Mesenchymal stem cell (in vitro differentiated cells and primary cell): ENCODE results near the gene RINL.

ENCODE experiments used
- DNase-seq: peaks from one replicate; pipeline ENCODE4 v3.0.0-alpha.2; 2013
- H2AFZ ChIP-seq: one replicate; pipeline ENCODE4 v1.6.1; 2013; ENCODE audit warnings: low read depth, mild to moderate bottlenecking, control low read depth, inconsistent platforms, low read length, moderate library complexity
- H2AK5ac ChIP-seq: 2 replicates; pipeline ENCODE4 v1.6.1; 2013; ENCODE audit warnings: low read length, moderate library complexity, mild to moderate bottlenecking, inconsistent platforms; ENCODE audit not compliant: severe bottlenecking
- H2BK120ac ChIP-seq: one replicate; pipeline ENCODE4 v1.6.1; 2013; ENCODE audit warnings: low read depth, mild to moderate bottlenecking, inconsistent platforms, low read length, moderate library complexity
- H2BK12ac ChIP-seq, 2 experiments: one replicate each; pipeline ENCODE4 v1.6.1; 2013; ENCODE audit warnings: inconsistent platforms in 2 of 2, low read length in 2 of 2, mild to moderate bottlenecking in 2 of 2, moderate library complexity in 2 of 2, control low read depth in 1 of 2
- H2BK15ac ChIP-seq: one replicate; pipeline ENCODE4 v1.6.1; 2013; ENCODE audit warnings: mild to moderate bottlenecking, low read depth, inconsistent platforms; ENCODE audit not compliant: poor library complexity, severe bottlenecking
- H2BK5ac ChIP-seq: 2 replicates; pipeline ENCODE4 v1.6.1; 2013; ENCODE audit warnings: low read depth, mild to moderate bottlenecking, low read length, control low read depth, inconsistent platforms; ENCODE audit not compliant: poor library complexity, severe bottlenecking
- H3K14ac ChIP-seq, 2 experiments: one replicate each; pipeline ENCODE4 v1.6.1; 2013; ENCODE audit warnings: inconsistent platforms in 2 of 2, low read length in 2 of 2, control low read depth in 1 of 2, mild to moderate bottlenecking in 1 of 2, moderate library complexity in 1 of 2
- H3K18ac ChIP-seq, 2 experiments: one replicate each; pipeline ENCODE4 v1.6.1; 2013; ENCODE audit warnings: inconsistent platforms in 2 of 2, low read length in 2 of 2, control low read depth in 1 of 2, low read depth in 1 of 2, mild to moderate bottlenecking in 1 of 2
- H3K23ac ChIP-seq, 2 experiments: one replicate each; pipeline ENCODE4 v1.6.1; 2013; ENCODE audit warnings: inconsistent platforms in 2 of 2, low read length in 2 of 2, mild to moderate bottlenecking in 2 of 2, moderate library complexity in 2 of 2, control low read depth in 1 of 2
- H3K27ac ChIP-seq: 2 replicates; pipeline ENCODE4 v1.5.1; 2013; ENCODE audit warnings: mild to moderate bottlenecking, moderate library complexity, low read length, control low read depth, inconsistent platforms; ENCODE audit not compliant: poor library complexity, severe bottlenecking
- H3K27me3 ChIP-seq, 2 experiments: 2 replicates each; pipeline versions ENCODE4 v1.6.1 to v1.7.0; 2013; ENCODE audit warnings: low read length in 2 of 2, mild to moderate bottlenecking in 2 of 2, moderate library complexity in 2 of 2, control low read depth in 1 of 2, inconsistent platforms in 1 of 2; ENCODE audit not compliant: control insufficient read depth in 1 of 2, insufficient read depth in 1 of 2
- H3K36me3 ChIP-seq, 2 experiments: 2 replicates each; pipeline versions ENCODE4 v1.6.1 to v1.7.0; 2013; ENCODE audit warnings: low read length in 2 of 2, control low read depth in 1 of 2, inconsistent platforms in 1 of 2, low read depth in 1 of 2, mild to moderate bottlenecking in 1 of 2; ENCODE audit not compliant: insufficient read depth in 2 of 2, control insufficient read depth in 1 of 2
- H3K4ac ChIP-seq, 2 experiments: one replicate each; pipeline ENCODE4 v1.6.1; 2013; ENCODE audit warnings: inconsistent platforms in 2 of 2, low read length in 2 of 2, mild to moderate bottlenecking in 2 of 2, moderate library complexity in 2 of 2, control low read depth in 1 of 2, low read depth in 1 of 2
- H3K4me1 ChIP-seq: 2 replicates; pipeline ENCODE4 v1.6.1; 2013; ENCODE audit warnings: low read depth, low read length, control low read depth; ENCODE audit not compliant: control insufficient read depth, insufficient read depth
- H3K4me2 ChIP-seq: 2 replicates; pipeline ENCODE4 v1.6.1; 2013; ENCODE audit warnings: low read length, mild to moderate bottlenecking, inconsistent platforms; ENCODE audit not compliant: poor library complexity, severe bottlenecking
- H3K4me3 ChIP-seq, 2 experiments: 2 replicates each; pipeline versions ENCODE4 v1.5.1 to v1.7.0; 2013; ENCODE audit warnings: low read length in 2 of 2, mild to moderate bottlenecking in 2 of 2, control low read depth in 1 of 2, low read depth in 1 of 2; ENCODE audit not compliant: insufficient read depth in 1 of 2
- H3K79me1 ChIP-seq: replicated peaks from 2 replicates; pipeline ENCODE4 v1.6.1; 2013; ENCODE audit warnings: mild to moderate bottlenecking, control low read depth, low read length, inconsistent platforms; ENCODE audit not compliant: poor library complexity, severe bottlenecking
- H3K9ac ChIP-seq: 2 replicates; pipeline ENCODE4 v1.7.0; 2013; ENCODE audit warnings: mild to moderate bottlenecking, low read length, moderate library complexity
- H3K9me3 ChIP-seq: 2 replicates; pipeline ENCODE4 v1.7.0; 2013; ENCODE audit warnings: mild to moderate bottlenecking, low read length; ENCODE audit not compliant: control insufficient read depth
- H4K8ac ChIP-seq: one replicate; pipeline ENCODE4 v1.6.1; 2013; ENCODE audit warnings: inconsistent platforms, mild to moderate bottlenecking, low read length, moderate library complexity
- H4K91ac ChIP-seq: one replicate; pipeline ENCODE4 v1.6.1; 2013; ENCODE audit warnings: mild to moderate bottlenecking, low read length, inconsistent platforms
- WGBS: methylation state at CpG from one replicate; pipeline ENCODE4 v1.1.7; 2013; ENCODE audit warnings: mixed read lengths; 5-methylcytosine and 5-hydroxymethylcytosine counted together

Gene RINL

DNA sequence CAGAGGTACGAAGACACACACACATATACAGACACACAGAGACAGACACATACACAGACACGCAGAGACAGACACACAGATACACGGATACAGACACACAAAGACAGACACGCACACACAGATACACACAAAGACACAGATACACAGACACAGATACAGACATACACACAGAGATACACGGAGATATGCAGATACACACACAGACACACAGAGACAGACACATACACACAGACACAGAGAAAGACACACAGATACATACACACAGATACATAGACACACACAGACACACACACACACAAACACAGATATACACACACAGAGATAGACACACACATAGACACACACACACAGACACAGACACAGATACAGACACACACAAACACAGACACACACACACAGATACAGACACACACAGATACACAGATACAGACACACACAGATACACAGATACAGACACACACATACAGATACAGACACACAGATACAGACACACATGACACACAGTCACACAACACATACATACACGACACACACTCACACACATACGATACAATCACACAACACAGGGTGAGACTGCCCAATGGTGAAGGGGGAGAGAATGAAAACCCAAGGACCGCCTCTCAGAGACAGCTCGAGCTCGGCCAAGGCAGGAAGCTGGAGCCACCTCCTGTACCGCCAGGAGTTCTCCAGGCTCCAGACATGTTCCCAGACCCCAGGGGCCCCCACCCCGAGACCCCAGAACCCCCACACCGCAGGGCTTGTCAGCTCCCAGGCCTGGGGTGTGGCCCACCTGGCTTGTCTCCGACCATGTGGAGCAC is 42.7 kb upstream of the RINL start:
- Histone ChIP-seq H3K79me1 (no peaks in the 10 kb centered on the region), H2BK12ac (no peak overlapping the region), H3K23ac (no peak overlapping the region), H2AK5ac (no peak overlapping the region), H3K18ac (no peak overlapping the region), H3K27ac (no peak overlapping the region), H4K91ac (no peak overlapping the region), H3K4me3 (no peak overlapping the region), H3K9me3 (no peaks in the 10 kb centered on the region), H3K4me1 (no peaks in the 10 kb centered on the region), H3K36me3 (peaks cover 31 to 57% of the 10 kb centered on the region in 2 experiments), H3K27me3 (no peaks in the 10 kb centered on the region), H2AFZ (no peak overlapping the region), H3K9ac (no peak overlapping the region), H2BK5ac (no peak overlapping the region), H4K8ac (no peak overlapping the region), H3K4me2 (no peak overlapping the region), H3K14ac (peak overlapping the region in 1 of 2 experiments; percentile 16), H2BK15ac (no peak overlapping the region), H3K4ac (no peak overlapping the region), H2BK120ac (no peak overlapping the region)
- DNase-seq: no peak
- 87% methylated on average over 13 of the region's 14 CpGs for WGBS

DNA sequence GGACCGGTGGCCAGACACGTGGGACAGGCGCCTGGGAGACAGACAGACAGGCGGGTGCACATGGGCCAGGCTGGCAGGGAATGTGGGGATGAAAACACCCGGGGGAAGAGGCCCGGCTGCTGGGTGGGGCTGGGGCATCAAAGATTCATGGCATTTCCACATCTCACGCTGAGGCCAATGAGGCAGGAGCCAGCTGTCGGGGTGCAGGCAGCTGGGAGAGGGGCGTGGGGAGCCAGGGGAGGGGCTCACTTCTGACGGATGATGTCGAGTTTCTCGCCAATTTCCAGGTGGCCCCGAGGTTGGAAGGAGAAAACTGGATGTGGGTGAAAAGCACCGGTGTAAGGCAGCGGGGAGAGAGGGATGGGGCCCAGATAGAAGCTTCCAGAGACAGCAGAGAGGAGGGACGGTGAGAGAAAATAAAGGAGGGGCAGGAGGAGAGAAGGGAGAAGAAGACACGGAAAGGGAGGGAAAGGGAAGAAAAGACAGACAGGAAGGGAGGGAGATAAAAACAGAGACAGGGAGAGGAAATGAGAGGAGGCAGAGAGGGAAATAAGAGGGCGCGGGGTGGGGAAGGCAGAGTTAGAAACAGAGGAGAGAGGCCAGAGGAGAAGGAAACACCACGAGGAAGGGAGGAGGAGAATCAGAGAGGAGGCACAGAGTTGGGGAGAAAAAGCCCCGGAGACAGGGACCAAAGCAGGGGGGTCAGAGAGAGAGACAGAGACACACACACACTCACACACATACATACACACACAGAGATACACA is 41.9 kb upstream of the RINL start:
- Histone ChIP-seq H3K4me1 (no peaks in the 10 kb centered on the region), H2AK5ac (no peak overlapping the region), H3K36me3 (peaks cover 24 to 53% of the 10 kb centered on the region in 2 experiments), H3K27me3 (no peaks in the 10 kb centered on the region), H3K4me2 (no peak overlapping the region), H2BK15ac (no peak overlapping the region), H2BK5ac (no peak overlapping the region), H2BK12ac (no peak overlapping the region), H4K8ac (no peak overlapping the region), H3K23ac (no peak overlapping the region), H3K9ac (peak overlapping the region; percentile 6), H3K4ac (no peak overlapping the region), H3K4me3 (no peak overlapping the region), H3K27ac (no peak overlapping the region), H3K9me3 (no peaks in the 10 kb centered on the region), H3K79me1 (no peaks in the 10 kb centered on the region), H2AFZ (no peak overlapping the region), H3K14ac (no peak overlapping the region), H3K18ac (no peak overlapping the region), H4K91ac (no peak overlapping the region), H2BK120ac (no peak overlapping the region)
- DNase-seq: no peak
- WGBS: 90% methylated on average over 19 of the region's 21 CpGs

DNA sequence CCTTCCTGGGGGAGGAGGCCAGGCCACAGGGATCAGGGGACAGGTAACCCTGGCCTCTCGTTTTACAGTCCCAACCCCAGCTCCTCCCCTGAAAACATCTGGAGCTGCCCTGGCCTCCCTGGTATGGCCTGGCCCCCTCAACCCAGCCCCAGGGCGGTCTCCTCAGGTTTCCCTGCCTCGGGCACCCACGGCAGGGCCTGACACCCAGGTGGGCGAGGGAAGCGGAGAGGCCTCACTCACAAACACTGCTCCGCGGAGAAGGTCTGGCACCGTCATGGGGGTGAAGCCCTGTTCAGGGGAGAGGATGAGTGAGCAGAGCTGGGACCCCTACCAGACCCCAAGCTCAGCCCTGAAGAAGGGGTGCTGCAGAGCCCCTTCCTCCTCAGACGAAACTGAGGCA is 40.5 kb upstream of the RINL start:
- no peaks in the 10 kb centered on the region for H3K27me3 ChIP-seq
- no peak overlapping the region for H4K91ac ChIP-seq
- H3K4me3 ChIP-seq: no peak overlapping the region
- no peak overlapping the region for H2BK15ac ChIP-seq
- no peak overlapping the region for H3K23ac ChIP-seq
- H2BK5ac ChIP-seq: no peak overlapping the region
- H3K79me1 ChIP-seq: no peaks in the 10 kb centered on the region
- no peak overlapping the region for H3K27ac ChIP-seq
- H3K4me1 ChIP-seq: no peaks in the 10 kb centered on the region
- no peak overlapping the region for H3K4ac ChIP-seq
- H3K36me3 ChIP-seq: peaks cover 13 to 39% of the 10 kb centered on the region in 2 experiments
- H3K4me2 ChIP-seq: no peak overlapping the region
- DNase-seq: no peak
- H2AK5ac ChIP-seq: no peak overlapping the region
- no peak overlapping the region for H4K8ac ChIP-seq
- no peak overlapping the region for H2BK12ac ChIP-seq
- no peak overlapping the region for H2BK120ac ChIP-seq
- H3K9ac ChIP-seq: no peak overlapping the region
- H2AFZ ChIP-seq: no peak overlapping the region
- WGBS: 95% methylated on average over 10 of the region's 10 CpGs
- H3K9me3 ChIP-seq: no peaks in the 10 kb centered on the region
- H3K18ac ChIP-seq: no peak overlapping the region
- no peak overlapping the region for H3K14ac ChIP-seq

DNA sequence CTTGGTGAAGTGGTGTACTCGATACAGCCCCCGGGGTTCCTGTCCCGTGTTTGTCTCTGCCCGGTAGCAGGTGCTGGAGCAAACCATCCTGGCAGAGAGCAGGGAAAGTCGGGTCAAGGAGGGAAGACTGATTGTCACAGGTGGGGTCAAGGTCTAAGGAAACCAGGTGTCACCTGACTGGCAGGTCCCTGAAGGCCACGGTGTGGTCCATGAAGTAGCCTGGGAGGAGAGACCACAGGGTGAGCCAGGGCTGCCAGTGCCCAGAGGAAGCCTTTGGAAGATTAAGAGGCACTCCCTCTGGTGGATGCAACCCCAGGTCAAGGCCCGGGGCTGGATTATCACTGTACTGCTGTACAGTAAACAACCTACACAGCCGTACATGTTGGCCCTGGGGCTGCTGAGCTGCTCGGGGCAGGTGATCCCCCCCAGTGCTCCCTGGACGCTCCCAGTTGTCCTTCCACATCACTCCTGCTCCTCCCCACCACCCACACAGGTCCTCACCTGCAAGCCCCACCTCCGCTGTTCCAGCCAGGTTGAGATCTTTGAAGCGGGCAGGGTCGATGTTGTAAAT is 39.9 kb upstream of the RINL start:
- peak; percentile 18 for DNase-seq
- no peak overlapping the region for H2BK5ac ChIP-seq
- H3K36me3 ChIP-seq: peaks cover 13 to 39% of the 10 kb centered on the region in 2 experiments
- H3K23ac ChIP-seq: no peak overlapping the region
- H4K8ac ChIP-seq: no peak overlapping the region
- H3K14ac ChIP-seq: no peak overlapping the region
- 92% methylated on average over 10 of the region's 13 CpGs for WGBS
- no peak overlapping the region for H3K27ac ChIP-seq
- H3K27me3 ChIP-seq: no peaks in the 10 kb centered on the region
- no peaks in the 10 kb centered on the region for H3K9me3 ChIP-seq
- no peak overlapping the region for H2BK120ac ChIP-seq
- no peak overlapping the region for H3K9ac ChIP-seq
- H2AK5ac ChIP-seq: no peak overlapping the region
- no peak overlapping the region for H4K91ac ChIP-seq
- no peak overlapping the region for H2BK15ac ChIP-seq
- H3K4me1 ChIP-seq: no peaks in the 10 kb centered on the region
- H3K79me1 ChIP-seq: no peaks in the 10 kb centered on the region
- no peak overlapping the region for H2AFZ ChIP-seq
- H3K4me3 ChIP-seq: no peak overlapping the region
- H2BK12ac ChIP-seq: no peak overlapping the region
- no peak overlapping the region for H3K4ac ChIP-seq
- H3K4me2 ChIP-seq: no peak overlapping the region
- no peak overlapping the region for H3K18ac ChIP-seq
